ENCODE data around the gene DTNBP1. TPM values are rescaled to one million over a fixed set of nuclear protein-coding genes. Genes with fewer than 3 reads are reported as not detected.

Gene DTNBP1
- total and polyA plus RNA-seq, 4 donors, result 3.1 to 6.0 (median 4.3) TPM

DNA sequence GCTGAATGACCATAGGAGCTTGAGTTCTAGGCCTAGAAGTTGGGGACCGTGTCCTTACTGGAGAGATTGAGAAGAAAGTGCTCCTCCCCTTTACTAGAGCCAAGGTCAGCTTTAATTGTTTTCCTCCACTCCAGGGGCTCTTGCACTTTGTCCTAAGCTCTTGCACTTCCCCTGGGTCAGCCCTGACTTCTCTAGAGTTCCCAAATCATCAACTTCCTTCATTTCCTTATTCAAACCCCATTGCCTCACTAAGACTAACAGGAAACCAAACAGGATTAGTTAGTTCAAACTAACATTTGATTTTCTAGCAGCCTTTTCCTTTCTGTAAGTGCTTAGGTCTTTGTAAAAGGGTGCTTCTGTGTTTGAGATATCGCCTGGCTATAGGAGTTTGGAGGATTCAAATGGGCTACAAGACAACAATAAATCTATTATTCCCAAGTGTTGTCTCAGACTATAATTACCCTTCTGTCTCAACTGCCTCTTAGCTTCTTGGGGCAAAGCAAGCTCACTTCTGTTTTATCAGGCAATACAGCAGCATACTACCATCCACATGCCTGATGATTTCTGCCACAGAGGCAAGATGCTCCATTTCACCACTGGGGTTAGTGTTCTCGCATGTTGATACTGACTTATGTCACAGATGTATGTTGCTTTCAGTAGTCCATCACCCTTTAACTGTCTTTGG lies 12.8 kb upstream of the DTNBP1 start:
- no peak for DNase-seq (ENCODE audit: low spot score)
- H3K4me3 ChIP-seq (ENCODE audit: low read depth in 1 of 3, low read length in 3 of 3), result no peak overlapping the region
- WGBS, result 77% methylated on average over 3 of the region's 3 CpGs
- H3K27me3 ChIP-seq (ENCODE audit: control insufficient read depth in 4 of 4, insufficient read depth in 4 of 4, low read length in 3 of 4), result no peaks in the 10 kb centered on the region
- H3K27ac ChIP-seq (ENCODE audit: low read depth in 1 of 2, low read length in 2 of 2), result no peak overlapping the region
- no peak overlapping the region for H3K9ac ChIP-seq (ENCODE audit: low read depth in 1 of 2, low read length in 2 of 2)
- TF ChIP-seq SP1 (IDR thresholded peaks at IDR 0.05) (no peak), HNF4A (conservative IDR thresholded peaks at IDR 0.05) (no peak)
- H3K4me1 ChIP-seq (ENCODE audit: control insufficient read depth in 4 of 4, insufficient read depth in 4 of 4, low read length in 3 of 4), result no peaks in the 10 kb centered on the region
- H3K9me3 ChIP-seq (ENCODE audit: control insufficient read depth in 4 of 4, low read length in 3 of 4), result no peaks in the 10 kb centered on the region
- H3K36me3 ChIP-seq (ENCODE audit: control insufficient read depth in 4 of 4, insufficient read depth in 3 of 4, low read depth in 1 of 4, low read length in 3 of 4), result no peaks in the 10 kb centered on the region

DNA sequence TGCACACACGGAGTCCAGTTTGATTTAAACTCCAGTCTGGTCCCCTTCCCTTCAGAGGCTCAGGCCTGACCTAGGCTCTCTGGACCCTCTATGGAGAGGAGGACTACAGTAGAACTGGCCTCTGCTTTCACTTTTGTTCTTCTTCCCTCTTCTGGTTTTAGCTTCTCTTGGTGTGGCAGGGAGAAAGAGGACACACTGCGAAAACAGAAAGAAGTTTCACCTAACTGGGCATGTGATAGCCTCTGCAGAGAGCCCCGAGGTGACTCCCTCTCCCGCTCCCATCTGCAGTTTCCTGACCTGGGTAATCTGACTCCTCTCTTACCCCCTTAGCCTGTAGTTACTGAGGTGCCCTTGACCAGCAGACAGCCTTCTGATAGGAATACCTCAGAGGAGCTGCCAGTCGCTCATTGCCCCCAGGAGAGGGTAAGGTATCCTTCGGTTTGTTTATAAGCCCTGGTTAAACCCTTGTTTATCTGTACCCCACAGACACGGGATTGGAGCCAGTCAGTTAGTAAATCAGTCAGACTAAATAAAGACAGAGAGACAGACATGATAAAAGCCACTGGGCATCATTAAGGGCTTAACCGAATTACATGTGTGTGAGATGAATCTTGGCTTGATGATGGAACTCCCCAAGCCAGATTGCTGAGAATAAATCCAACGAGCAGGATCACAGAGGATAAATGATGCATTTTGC lies 12.0 kb upstream of the DTNBP1 start:
- no peaks in the 10 kb centered on the region for H3K36me3 ChIP-seq (ENCODE audit: control insufficient read depth in 4 of 4, insufficient read depth in 3 of 4, low read depth in 1 of 4, low read length in 3 of 4)
- no peak overlapping the region for H3K4me3 ChIP-seq (ENCODE audit: low read depth in 1 of 3, low read length in 3 of 3)
- H3K4me1 ChIP-seq (ENCODE audit: control insufficient read depth in 4 of 4, insufficient read depth in 4 of 4, low read length in 3 of 4), result no peaks in the 10 kb centered on the region
- no peak overlapping the region for H3K27ac ChIP-seq (ENCODE audit: low read depth in 1 of 2, low read length in 2 of 2)
- DNase-seq (ENCODE audit: low spot score), result no peak
- peaks cover 0 to 3% (median 0%) of the 10 kb centered on the region in 4 donors for H3K27me3 ChIP-seq (ENCODE audit: control insufficient read depth in 4 of 4, insufficient read depth in 4 of 4, low read length in 3 of 4)
- TF ChIP-seq GABPA (IDR thresholded peaks at IDR 0.05 in 1 of 2, conservative IDR thresholded peaks at IDR 0.05 in 1 of 2), result no peak
- TF ChIP-seq TAF1 (conservative IDR thresholded peaks at IDR 0.05), result no peak
- TF ChIP-seq HNF4G (IDR thresholded peaks at IDR 0.05), result no peak
- TF ChIP-seq, protein P1, sequence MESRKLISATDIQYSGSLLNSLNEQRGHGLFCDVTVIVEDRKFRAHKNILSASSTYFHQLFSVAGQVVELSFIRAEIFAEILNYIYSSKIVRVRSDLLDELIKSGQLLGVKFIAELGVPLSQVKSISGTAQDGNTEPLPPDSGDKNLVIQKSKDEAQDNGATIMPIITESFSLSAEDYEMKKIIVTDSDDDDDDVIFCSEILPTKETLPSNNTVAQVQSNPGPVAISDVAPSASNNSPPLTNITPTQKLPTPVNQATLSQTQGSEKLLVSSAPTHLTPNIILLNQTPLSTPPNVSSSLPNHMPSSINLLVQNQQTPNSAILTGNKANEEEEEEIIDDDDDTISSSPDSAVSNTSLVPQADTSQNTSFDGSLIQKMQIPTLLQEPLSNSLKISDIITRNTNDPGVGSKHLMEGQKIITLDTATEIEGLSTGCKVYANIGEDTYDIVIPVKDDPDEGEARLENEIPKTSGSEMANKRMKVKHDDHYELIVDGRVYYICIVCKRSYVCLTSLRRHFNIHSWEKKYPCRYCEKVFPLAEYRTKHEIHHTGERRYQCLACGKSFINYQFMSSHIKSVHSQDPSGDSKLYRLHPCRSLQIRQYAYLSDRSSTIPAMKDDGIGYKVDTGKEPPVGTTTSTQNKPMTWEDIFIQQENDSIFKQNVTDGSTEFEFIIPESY (IDR thresholded peaks at IDR 0.05), result no peak
- TF ChIP-seq JUND (IDR thresholded peaks at IDR 0.05), result no peak
- TF ChIP-seq, protein P2, sequence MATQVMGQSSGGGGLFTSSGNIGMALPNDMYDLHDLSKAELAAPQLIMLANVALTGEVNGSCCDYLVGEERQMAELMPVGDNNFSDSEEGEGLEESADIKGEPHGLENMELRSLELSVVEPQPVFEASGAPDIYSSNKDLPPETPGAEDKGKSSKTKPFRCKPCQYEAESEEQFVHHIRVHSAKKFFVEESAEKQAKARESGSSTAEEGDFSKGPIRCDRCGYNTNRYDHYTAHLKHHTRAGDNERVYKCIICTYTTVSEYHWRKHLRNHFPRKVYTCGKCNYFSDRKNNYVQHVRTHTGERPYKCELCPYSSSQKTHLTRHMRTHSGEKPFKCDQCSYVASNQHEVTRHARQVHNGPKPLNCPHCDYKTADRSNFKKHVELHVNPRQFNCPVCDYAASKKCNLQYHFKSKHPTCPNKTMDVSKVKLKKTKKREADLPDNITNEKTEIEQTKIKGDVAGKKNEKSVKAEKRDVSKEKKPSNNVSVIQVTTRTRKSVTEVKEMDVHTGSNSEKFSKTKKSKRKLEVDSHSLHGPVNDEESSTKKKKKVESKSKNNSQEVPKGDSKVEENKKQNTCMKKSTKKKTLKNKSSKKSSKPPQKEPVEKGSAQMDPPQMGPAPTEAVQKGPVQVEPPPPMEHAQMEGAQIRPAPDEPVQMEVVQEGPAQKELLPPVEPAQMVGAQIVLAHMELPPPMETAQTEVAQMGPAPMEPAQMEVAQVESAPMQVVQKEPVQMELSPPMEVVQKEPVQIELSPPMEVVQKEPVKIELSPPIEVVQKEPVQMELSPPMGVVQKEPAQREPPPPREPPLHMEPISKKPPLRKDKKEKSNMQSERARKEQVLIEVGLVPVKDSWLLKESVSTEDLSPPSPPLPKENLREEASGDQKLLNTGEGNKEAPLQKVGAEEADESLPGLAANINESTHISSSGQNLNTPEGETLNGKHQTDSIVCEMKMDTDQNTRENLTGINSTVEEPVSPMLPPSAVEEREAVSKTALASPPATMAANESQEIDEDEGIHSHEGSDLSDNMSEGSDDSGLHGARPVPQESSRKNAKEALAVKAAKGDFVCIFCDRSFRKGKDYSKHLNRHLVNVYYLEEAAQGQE (IDR thresholded peaks at IDR 0.05), result no peak
- no peak for TF ChIP-seq NR2F2 (IDR thresholded peaks at IDR 0.05)
- TF ChIP-seq SP1 (IDR thresholded peaks at IDR 0.05), result no peak
- no peak for TF ChIP-seq RAD21 (IDR thresholded peaks at IDR 0.05)
- TF ChIP-seq, protein P3, sequence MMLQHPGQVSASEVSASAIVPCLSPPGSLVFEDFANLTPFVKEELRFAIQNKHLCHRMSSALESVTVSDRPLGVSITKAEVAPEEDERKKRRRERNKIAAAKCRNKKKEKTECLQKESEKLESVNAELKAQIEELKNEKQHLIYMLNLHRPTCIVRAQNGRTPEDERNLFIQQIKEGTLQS (IDR thresholded peaks at IDR 0.05), result no peak
- H3K9me3 ChIP-seq (ENCODE audit: control insufficient read depth in 4 of 4, low read length in 3 of 4), result no peaks in the 10 kb centered on the region
- no peak overlapping the region for H3K9ac ChIP-seq (ENCODE audit: low read depth in 1 of 2, low read length in 2 of 2)
- WGBS, result 77% methylated on average over 9 of the region's 9 CpGs

Measured in liver (tissue), 9 donors.